ENCODE measurements around the gene BMP5.

The BMP5 gene

GRCh38 chr6:55708711-55709110, 166.7 kb downstream of the BMP5 start:
- DNase-seq (ENCODE audit: low spot score) = no peak

GRCh38 chr6:55705451-55706440, 169.6 kb downstream of the BMP5 start:
- DNase-seq (ENCODE audit: low spot score) = no peak

DNA sequence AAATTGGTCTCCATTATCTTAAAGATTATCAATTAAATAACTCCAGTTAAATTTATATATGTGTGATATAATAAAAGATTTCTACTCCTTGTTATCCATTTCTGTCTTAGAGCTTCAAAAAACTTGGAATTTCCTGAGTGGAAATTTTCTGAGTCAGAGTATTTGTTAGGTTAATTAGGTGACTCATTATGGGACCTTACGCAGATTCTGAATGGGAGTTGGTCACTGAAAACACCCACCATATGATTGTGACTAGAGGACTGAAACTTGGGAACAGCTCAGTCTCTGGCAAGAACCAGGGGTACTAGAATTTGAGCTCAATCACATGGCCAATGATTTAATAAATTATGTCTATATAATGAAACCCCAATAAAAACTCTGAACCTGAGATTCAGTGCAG, 171.0 kb downstream of the BMP5 start:
- DNase-seq (ENCODE audit: low spot score) = no peak
